HAP-1 (cell line): ENCODE results near the gene MIB2.
A peak's percentile ranks its signal among the peaks of the same experiment; 100 is the strongest.

Experiments
- DNase-seq, 2 experiments: peaks; one replicate each; pipeline ENCODE4 v3.0.0-alpha.2; 2016 to 2020; ENCODE audit warnings: low spot score in 2 of 2
- H3K27me3 ChIP-seq: fragments of 250-450 bp; sonication (Bioruptor Pico); 2 replicates; pipeline ENCODE4 v1.5.1; 2020; ENCODE audit warnings: low read depth, mild to moderate bottlenecking, moderate library complexity
- H3K36me3 ChIP-seq: fragments of 250-450 bp; sonication (Bioruptor Pico); replicated peaks from 2 replicates; pipeline ENCODE4 v1.5.1; 2020; ENCODE audit warnings: mild to moderate bottlenecking
- H3K4me1 ChIP-seq: fragments of 250-450 bp; sonication (Bioruptor Pico); 2 replicates; pipeline ENCODE4 v1.5.1; 2020; ENCODE audit warnings: mild to moderate bottlenecking
- H3K4me3 ChIP-seq: fragments of 250-450 bp; sonication (Bioruptor Pico); 2 replicates; pipeline ENCODE4 v1.5.1; 2020; ENCODE audit warnings: mild to moderate bottlenecking, moderate library complexity
- H3K9me3 ChIP-seq: fragments of 250-450 bp; sonication (Bioruptor Pico); 2 replicates; pipeline ENCODE4 v1.5.1; 2020; ENCODE audit warnings: mild to moderate bottlenecking, moderate library complexity
- in situ Hi-C: fragments of 300-500 bp; cut with MboI; formaldehyde crosslinking; loops from 3 replicates; pipeline ENCODE4 v1.14.3; 2020; ENCODE audit warnings: low sequenced_read_pairs, inconsistent platforms, mixed read lengths

MIB2 gene

DNA sequence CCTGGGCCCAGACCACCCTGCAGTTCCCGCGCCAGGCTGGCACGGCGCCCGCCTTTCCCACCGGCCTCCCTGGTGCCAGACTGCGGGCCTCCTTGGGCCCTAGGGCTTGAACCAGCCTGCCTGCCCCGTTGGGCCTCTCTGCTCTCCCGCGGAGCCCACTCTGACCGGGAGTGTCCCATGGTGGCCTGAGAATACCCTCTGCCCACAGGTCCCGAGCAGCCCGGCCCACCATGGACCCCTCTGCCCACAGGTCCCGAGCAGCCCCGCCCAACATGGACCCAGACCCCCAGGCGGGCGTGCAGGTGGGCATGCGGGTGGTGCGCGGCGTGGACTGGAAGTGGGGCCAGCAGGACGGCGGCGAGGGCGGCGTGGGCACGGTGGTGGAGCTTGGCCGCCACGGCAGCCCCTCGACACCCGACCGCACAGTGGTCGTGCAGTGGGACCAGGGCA is 7.9 kb downstream of the MIB2 start:
- in situ Hi-C loops = no loop called here
- H3K36me3 ChIP-seq = peaks cover 1% of the 10 kb centered on the region; the same call in 1 of the 2 replicates
- no peaks in the 10 kb centered on the region for H3K4me1 ChIP-seq
- H3K4me3 ChIP-seq = no peak overlapping the region
- no peak for DNase-seq
- no peaks in the 10 kb centered on the region for H3K27me3 ChIP-seq
- no peaks in the 10 kb centered on the region for H3K9me3 ChIP-seq

- H3K4me3 ChIP-seq = no peak overlapping the region
- H3K4me1 ChIP-seq = no peaks in the 10 kb centered on the region
- DNase-seq = no peak
- no peaks in the 10 kb centered on the region for H3K36me3 ChIP-seq
- in situ Hi-C loops = no loop called here
- H3K9me3 ChIP-seq = no peaks in the 10 kb centered on the region
- H3K27me3 ChIP-seq = no peaks in the 10 kb centered on the region
Observed at GRCh38 chr1:1623631-1624442, 8.5 kb downstream of the MIB2 start.

DNA sequence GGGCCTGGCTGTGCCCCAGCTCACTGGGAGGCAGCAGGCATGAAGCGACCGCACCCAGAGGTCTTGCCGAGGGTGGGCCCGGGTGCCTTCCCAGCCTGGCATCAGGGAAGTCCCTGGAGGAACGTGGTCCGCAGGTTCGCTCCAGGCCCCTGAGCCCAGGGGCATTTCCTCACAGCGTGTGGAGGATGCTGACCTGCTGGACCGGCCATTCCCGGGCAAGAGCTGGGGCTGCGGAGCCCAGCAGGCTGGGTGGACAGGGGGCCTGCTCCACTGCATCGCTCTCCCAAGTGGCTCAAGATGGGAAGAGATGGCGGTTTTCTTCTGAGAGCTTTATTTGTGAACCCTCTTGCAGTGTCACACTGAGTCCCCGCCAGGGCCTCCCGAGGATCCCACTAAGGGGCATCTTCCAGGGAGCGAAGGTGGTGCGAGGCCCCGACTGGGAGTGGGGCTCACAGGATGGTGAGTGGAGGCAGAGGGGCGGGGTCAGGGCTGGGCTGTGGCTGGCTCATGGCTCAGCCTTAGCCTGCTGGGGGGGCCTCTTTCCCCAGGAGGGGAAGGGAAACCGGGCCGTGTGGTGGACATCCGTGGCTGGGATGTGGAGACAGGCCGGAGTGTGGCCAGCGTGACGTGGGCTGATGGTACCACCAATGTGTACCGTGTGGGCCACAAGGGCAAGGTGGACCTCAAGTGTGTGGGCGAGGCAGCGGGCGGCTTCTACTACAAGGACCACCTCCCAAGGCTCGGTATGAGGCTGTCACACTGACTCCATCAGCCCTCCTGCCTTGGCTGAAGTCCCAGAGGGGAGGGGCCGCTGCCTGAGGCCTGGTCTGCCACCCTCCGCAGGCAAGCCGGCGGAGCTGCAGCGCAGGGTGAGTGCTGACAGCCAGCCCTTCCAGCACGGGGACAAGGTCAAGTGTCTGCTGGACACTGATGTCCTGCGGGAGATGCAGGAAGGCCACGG is 9.4 kb downstream of the MIB2 start:
- no peaks in the 10 kb centered on the region for H3K36me3 ChIP-seq
- no peak overlapping the region for H3K4me3 ChIP-seq
- no peaks in the 10 kb centered on the region for H3K4me1 ChIP-seq
- in situ Hi-C loops = no loop called here
- no peaks in the 10 kb centered on the region for H3K9me3 ChIP-seq
- peak in 1 of 2 experiments; percentile 38 for DNase-seq
- no peaks in the 10 kb centered on the region for H3K27me3 ChIP-seq

- no peaks in the 10 kb centered on the region for H3K27me3 ChIP-seq
- H3K9me3 ChIP-seq = no peaks in the 10 kb centered on the region
- no peak for DNase-seq
- H3K36me3 ChIP-seq = no peaks in the 10 kb centered on the region
- no peak overlapping the region for H3K4me3 ChIP-seq
- H3K4me1 ChIP-seq = no peaks in the 10 kb centered on the region
- in situ Hi-C loops = no loop called here
Observed at GRCh38 chr1:1625404-1625775, 10.1 kb downstream of the MIB2 start.

DNA sequence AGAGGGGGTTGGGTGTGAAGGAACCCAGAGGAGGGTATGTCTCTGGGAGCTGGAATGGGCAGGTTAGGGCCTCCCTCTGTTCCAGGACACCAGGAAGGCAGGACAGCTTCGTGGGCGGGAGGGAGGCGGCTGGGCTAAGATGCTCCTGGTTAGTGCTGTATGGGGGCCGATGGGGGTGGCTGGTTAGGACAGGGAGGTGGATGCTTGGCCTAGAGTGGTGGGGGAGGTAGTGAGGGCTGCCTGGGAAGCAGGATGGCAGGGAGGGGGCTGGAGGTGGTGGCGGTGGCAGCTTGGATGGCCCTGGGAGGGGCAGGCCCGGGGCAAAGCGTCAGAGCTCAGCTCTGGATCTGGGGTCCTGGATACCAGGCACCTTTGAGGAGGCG is 10.5 kb downstream of the MIB2 start:
- Histone ChIP-seq H3K9me3 (no peaks in the 10 kb centered on the region), H3K27me3 (no peaks in the 10 kb centered on the region), H3K4me3 (no peak overlapping the region), H3K36me3 (no peaks in the 10 kb centered on the region), H3K4me1 (no peaks in the 10 kb centered on the region)
- in situ Hi-C loops = no loop called here
- DNase-seq = no peak

DNA sequence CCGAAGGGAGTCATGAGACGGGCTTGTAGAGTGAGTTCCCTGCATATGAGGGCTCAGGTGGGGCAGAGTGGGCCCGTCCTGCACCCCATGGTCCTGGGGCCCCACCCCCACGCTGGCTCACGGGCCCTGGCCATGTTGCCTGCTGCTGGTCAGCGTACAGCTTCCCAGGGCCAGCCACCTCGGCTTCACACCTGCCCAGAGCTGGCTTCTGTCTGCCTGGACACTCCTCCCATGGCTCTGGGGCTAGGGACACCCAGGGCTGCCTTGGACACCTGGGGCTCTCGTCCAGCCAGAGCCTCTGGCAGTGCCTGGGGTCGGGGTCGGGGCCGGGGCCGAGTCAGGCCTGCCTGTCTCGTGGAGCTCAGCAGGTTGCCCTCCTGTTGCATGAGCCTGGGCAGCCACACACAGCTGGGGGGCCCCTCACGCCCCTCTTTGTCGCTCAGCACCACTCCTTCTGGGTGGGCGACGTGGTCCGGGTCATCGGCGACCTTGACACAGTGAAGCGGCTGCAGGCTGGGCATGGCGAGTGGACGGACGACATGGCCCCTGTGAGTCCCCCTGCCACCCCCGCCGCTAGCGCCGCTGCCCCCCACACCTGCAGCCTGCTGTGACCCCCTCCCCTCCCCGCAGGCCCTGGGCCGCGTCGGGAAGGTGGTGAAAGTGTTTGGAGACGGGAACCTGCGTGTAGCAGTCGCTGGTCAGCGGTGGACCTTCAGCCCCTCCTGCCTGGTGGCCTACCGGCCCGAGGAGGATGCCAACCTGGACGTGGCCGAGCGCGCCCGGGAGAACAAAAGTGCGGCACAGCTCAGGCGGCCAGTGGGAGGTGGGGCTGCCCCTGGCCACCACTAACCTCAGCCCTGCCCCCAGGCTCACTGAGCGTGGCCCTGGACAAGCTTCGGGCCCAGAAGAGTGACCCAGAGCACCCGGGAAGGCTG is 11.2 kb downstream of the MIB2 start:
- in situ Hi-C loops = no loop called here
- Histone ChIP-seq H3K36me3 (no peaks in the 10 kb centered on the region), H3K9me3 (no peaks in the 10 kb centered on the region), H3K27me3 (no peaks in the 10 kb centered on the region), H3K4me1 (no peaks in the 10 kb centered on the region), H3K4me3 (no peak overlapping the region)
- DNase-seq = no peak

DNA sequence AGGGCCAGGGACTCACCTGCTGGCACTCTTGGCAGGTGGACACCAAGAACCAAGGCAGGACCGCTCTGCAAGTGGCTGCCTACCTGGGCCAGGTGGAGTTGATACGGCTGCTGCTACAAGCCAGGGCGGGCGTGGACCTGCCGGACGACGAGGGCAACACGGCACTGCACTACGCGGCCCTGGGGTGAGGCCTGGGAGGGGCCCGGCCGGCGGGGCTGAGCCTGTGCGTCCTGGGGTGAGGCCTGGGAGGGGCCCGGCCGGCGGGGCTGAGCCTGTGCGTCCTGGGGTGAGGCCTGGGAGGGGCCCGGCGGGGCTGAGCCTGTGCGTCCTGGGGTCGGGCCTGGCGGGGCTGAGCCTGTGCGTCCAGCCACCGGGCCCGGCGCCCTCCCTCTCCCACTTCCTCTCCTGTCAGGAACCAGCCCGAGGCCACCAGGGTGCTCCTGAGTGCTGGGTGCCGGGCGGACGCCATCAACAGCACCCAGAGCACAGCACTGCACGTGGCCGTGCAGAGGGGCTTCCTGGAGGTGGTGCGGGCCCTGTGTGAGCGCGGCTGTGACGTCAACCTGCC is 12.0 kb downstream of the MIB2 start:
- no peak for DNase-seq
- H3K27me3 ChIP-seq = no peaks in the 10 kb centered on the region
- no peaks in the 10 kb centered on the region for H3K9me3 ChIP-seq
- no peak overlapping the region for H3K4me3 ChIP-seq
- H3K36me3 ChIP-seq = no peaks in the 10 kb centered on the region
- in situ Hi-C loops = no loop called here
- H3K4me1 ChIP-seq = no peaks in the 10 kb centered on the region

DNA sequence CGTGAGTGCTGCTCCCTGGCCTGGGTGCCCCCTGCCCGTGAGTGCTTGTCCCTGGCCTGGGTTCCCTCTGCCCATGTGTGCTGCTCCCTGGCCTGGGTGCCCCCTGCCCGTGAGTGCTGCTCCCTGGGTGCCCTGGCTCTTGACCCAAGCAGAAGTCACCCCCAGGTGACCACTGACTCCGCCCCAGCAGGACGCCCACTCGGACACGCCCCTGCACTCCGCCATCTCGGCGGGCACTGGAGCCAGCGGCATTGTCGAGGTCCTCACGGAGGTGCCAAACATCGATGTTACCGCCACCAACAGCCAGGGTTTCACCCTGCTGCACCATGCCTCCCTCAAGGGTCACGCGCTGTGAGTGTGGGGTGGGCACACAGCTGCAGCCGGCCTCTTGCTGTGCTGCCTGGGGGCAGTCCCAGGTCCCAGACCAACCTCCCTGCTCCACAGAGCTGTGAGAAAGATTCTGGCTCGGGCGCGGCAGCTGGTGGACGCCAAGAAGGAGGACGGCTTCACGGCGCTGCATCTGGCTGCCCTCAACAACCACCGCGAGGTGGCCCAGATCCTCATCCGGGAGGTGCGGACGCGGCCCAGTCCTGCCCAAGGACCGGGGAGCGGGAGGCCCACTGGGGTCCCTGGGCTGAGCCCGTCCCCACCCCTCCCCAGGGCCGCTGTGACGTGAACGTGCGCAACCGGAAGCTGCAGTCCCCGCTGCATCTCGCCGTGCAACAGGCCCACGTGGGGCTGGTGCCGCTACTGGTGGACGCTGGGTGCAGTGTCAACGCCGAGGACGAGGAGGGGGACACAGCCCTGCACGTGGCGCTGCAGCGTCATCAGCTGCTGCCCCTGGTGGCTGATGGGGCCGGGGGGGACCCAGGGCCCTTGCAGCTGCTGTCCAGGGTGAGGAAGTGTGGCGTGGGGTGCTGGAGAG is 12.8 kb downstream of the MIB2 start:
- Histone ChIP-seq H3K36me3 (no peaks in the 10 kb centered on the region), H3K4me3 (no peak overlapping the region), H3K9me3 (no peaks in the 10 kb centered on the region), H3K27me3 (no peaks in the 10 kb centered on the region), H3K4me1 (no peaks in the 10 kb centered on the region)
- in situ Hi-C loops = no loop called here
- DNase-seq = no peak

- DNase-seq = no peak
- Histone ChIP-seq H3K27me3 (no peaks in the 10 kb centered on the region), H3K36me3 (no peaks in the 10 kb centered on the region), H3K4me3 (no peak overlapping the region), H3K4me1 (no peaks in the 10 kb centered on the region), H3K9me3 (no peaks in the 10 kb centered on the region)
- in situ Hi-C loops = no loop called here
Observed at GRCh38 chr1:1628754-1629429, 13.6 kb downstream of the MIB2 start.

GRCh38 chr1:1629430-1630190 is 14.3 kb downstream of the MIB2 start:
- Histone ChIP-seq H3K9me3 (no peaks in the 10 kb centered on the region), H3K4me1 (no peaks in the 10 kb centered on the region), H3K36me3 (no peaks in the 10 kb centered on the region), H3K4me3 (no peak overlapping the region), H3K27me3 (no peaks in the 10 kb centered on the region)
- no peak for DNase-seq
- in situ Hi-C loops = no loop called here

GRCh38 chr1:1630191-1630964 is 15.1 kb downstream of the MIB2 start:
- in situ Hi-C loops = no loop called here
- H3K9me3 ChIP-seq = no peaks in the 10 kb centered on the region
- no peaks in the 10 kb centered on the region for H3K4me1 ChIP-seq
- no peaks in the 10 kb centered on the region for H3K36me3 ChIP-seq
- no peaks in the 10 kb centered on the region for H3K27me3 ChIP-seq
- H3K4me3 ChIP-seq = no peak overlapping the region
- no peak for DNase-seq
